Esophagus squamous epithelium (tissue), 5 donors: ENCODE data around the gene KRTAP10-11. TPM values are rescaled to one million over a fixed set of nuclear protein-coding genes. Genes with fewer than 3 reads are reported as not detected.

Source experiments
- DNase-seq: peaks from one replicate; lab custom pipeline; 2025; lab: John Stamatoyannopoulos, UW
- H3K27ac ChIP-seq, 4 donors: fragments of 200-600 bp; sonication (generic); one replicate each; pipeline ENCODE4 v1.5.1; 2016 to 2019; ENCODE audit warnings: mild to moderate bottlenecking in 1 of 4
- H3K27me3 ChIP-seq, 4 donors: fragments of 200-600 bp; sonication (generic); 1 replicate in 3 of 4; 2 replicates in 1 of 4; pipeline versions ENCODE4 v1.5.1 to v1.6.0; 2017 to 2021; ENCODE audit warnings: antibody characterized with exemption in 1 of 4
- H3K36me3 ChIP-seq, 3 donors: fragments of 200-600 bp; sonication (generic); one replicate each; pipeline ENCODE4 v1.5.1; 2016 to 2019
- H3K4me1 ChIP-seq, 3 donors: fragments of 200-600 bp; sonication (generic); one replicate each; pipeline ENCODE4 v1.5.1; 2017 to 2019
- H3K4me3 ChIP-seq, 4 donors: fragments of 200-600 bp; sonication (generic); 1 replicate in 3 of 4; 2 replicates in 1 of 4; pipeline ENCODE4 v1.5.1; 2016 to 2019; ENCODE audit warnings: mild to moderate bottlenecking in 2 of 4, moderate library complexity in 1 of 4
- H3K9me3 ChIP-seq, 3 donors: fragments of 200-600 bp; sonication (generic); one replicate each; pipeline ENCODE4 v1.5.1; 2016 to 2019
- CTCF ChIP-seq, 6 experiments: fragments of 450-650 bp in 4 of 6; fragments of 200-600 bp in 2 of 6; sonication (generic) in 2 of 6; IDR thresholded peaks; one replicate each; pipeline ENCODE4 v1.5.1; 2016 to 2019; ENCODE audit warnings: antibody characterized with exemption in 6 of 6, mild to moderate bottlenecking in 4 of 6, moderate library complexity in 4 of 6
- POLR2A ChIP-seq, 4 donors: fragments of 450-650 bp; IDR thresholded peaks; one replicate each; pipeline ENCODE4 v1.6.1; 2017; ENCODE audit warnings: antibody characterized with exemption in 4 of 4, mild to moderate bottlenecking in 4 of 4, moderate library complexity in 3 of 4
- WGBS, 2 donors: methylation state at CpG; one replicate each; pipeline ENCODE4 v1.1.5; 2018; 5-methylcytosine and 5-hydroxymethylcytosine counted together
- intact Hi-C: fragments of 100-400 bp; cut with DNase I; formaldehyde crosslinking; loops from one replicate; pipeline ENCODE4 v1.15.0; 2022
- total RNA-seq, 4 donors: library from RNA; depleted of rRNA; stranded (reverse); fragments of >200 nt; gene quantifications; one replicate each; pipeline ENCODE4 v1.1.0, GENCODE V29; 2016
- donor health status: DM: yes; HTN: yes; CAD: no.

Gene KRTAP10-11
- total RNA-seq, 4 donors from 2014 or later = not detected

- intact Hi-C loops = no loop called here
- peaks cover 0 to 22% (median 0%) of the 10 kb centered on the region in 4 donors for H3K27me3 ChIP-seq
- H3K27ac ChIP-seq = no peak overlapping the region
- H3K4me3 ChIP-seq = no peak overlapping the region
- no peaks in the 10 kb centered on the region for H3K4me1 ChIP-seq
- DNase-seq = no peak
- no peaks in the 10 kb centered on the region for H3K9me3 ChIP-seq
- no peak for TF ChIP-seq CTCF (IDR thresholded peaks at IDR 0.05)
- TF ChIP-seq POLR2A (IDR thresholded peaks at IDR 0.05) = no peak
- 80 to 89% methylated on average over 5 of the region's 5 CpGs for WGBS, 2 donors
- H3K36me3 ChIP-seq = no peaks in the 10 kb centered on the region
Observed at GRCh38 chr21:44664691-44665090, 18.5 kb downstream of the KRTAP10-11 start.

- Histone ChIP-seq H3K27me3 (peaks cover 0 to 35% (median 0%) of the 10 kb centered on the region in 4 donors), H3K9me3 (peaks cover 0 to 13% (median 0%) of the 10 kb centered on the region in 3 donors), H3K4me3 (no peak within 1 kb of the TSS), H3K4me1 (no peaks in the 10 kb centered on the region), H3K27ac (no peak within 1 kb of the TSS), H3K36me3 (no peaks in the 10 kb centered on the region)
- intact Hi-C loops = no loop called here
- TF ChIP-seq POLR2A (IDR thresholded peaks at IDR 0.05) (no peak), CTCF (IDR thresholded peaks at IDR 0.05) (no peak)
- WGBS, 2 donors = 43 to 87% methylated on average over 3 to 10 of the region's 19 CpGs
- no peak for DNase-seq
Observed at GRCh38 chr21:44666401-44667320, 20.4 kb downstream of the KRTAP10-11 start, which contains the start of gene KRTAP12-2. Gene KRTAP12-2 (minus strand): TSS chr21:44666927. CDS start chr21:44666886, 41 bp downstream.

GRCh38 chr21:44667612-44668011 lies 21.4 kb downstream of the KRTAP10-11 start:
- H3K27ac ChIP-seq = no peak overlapping the region
- H3K4me3 ChIP-seq = no peak overlapping the region
- H3K4me1 ChIP-seq = no peaks in the 10 kb centered on the region
- H3K9me3 ChIP-seq = peaks cover 0 to 21% (median 7%) of the 10 kb centered on the region in 3 donors
- no peak for TF ChIP-seq POLR2A (IDR thresholded peaks at IDR 0.05)
- no peak for TF ChIP-seq CTCF (IDR thresholded peaks at IDR 0.05)
- WGBS, 2 donors = 42 to 56% methylated on average over 1 of the region's 1 CpG
- no peak for DNase-seq
- intact Hi-C loops = no loop called here
- no peaks in the 10 kb centered on the region for H3K36me3 ChIP-seq
- H3K27me3 ChIP-seq = peaks cover 0 to 35% (median 0%) of the 10 kb centered on the region in 4 donors

- DNase-seq = no peak
- H3K4me1 ChIP-seq = no peaks in the 10 kb centered on the region
- H3K27me3 ChIP-seq = peaks cover 0 to 26% (median 0%) of the 10 kb centered on the region in 4 donors
- intact Hi-C loops = no loop called here
- H3K27ac ChIP-seq = no peak overlapping the region
- H3K36me3 ChIP-seq = no peaks in the 10 kb centered on the region
- no peak for TF ChIP-seq POLR2A (IDR thresholded peaks at IDR 0.05)
- no peak for TF ChIP-seq CTCF (IDR thresholded peaks at IDR 0.05)
- peaks cover 0 to 31% (median 11%) of the 10 kb centered on the region in 3 donors for H3K9me3 ChIP-seq
- H3K4me3 ChIP-seq = no peak overlapping the region
- 57 to 81% methylated on average over 1 to 3 of the region's 3 CpGs for WGBS, 2 donors
Observed at GRCh38 chr21:44670642-44671432, 24.6 kb downstream of the KRTAP10-11 start.
